Left kidney (tissue), 8 donors: ENCODE results near the gene ATP6V1G3. TPM values are rescaled to one million over a fixed set of nuclear protein-coding genes. Genes with fewer than 3 reads are reported as not detected.
"Not testable (repeated sequence)": the region's sequence is repeated elsewhere in the genome, so short reads cannot be mapped to it uniquely, and the experiment has no call there.

ENCODE experiments used
- DNase-seq: peaks from one replicate; pipeline ENCODE4 v3.0.0-alpha.2; 2013
- long read RNA-seq, 8 donors: transcript quantifications; one replicate each; lab custom pipeline, GENCODE V29; 2026
- polyA plus RNA-seq: library from polyadenylated mRNA; unstranded; fragments of 120-200 nt; gene quantifications from one replicate; pipeline ENCODE4 v1.2.1, GENCODE V29; 2013; ENCODE audit not compliant: insufficient read length

ATP6V1G3 gene
- polyA plus RNA-seq = 3.2 TPM
- long read RNA-seq, donor 1, partial matches to known transcripts = 0 of 1 reads
- long read RNA-seq, donor 1, other reads (novel, unspliced or antisense) = 0 of 1 reads
- long read RNA-seq, donor 2 = 0 reads
- long read RNA-seq, donor 3 = 0 reads
- long read RNA-seq, donor 4 = 0 reads
- long read RNA-seq, donor 5, partial matches to known transcripts = 0 of 2 reads
- long read RNA-seq, donor 5, other reads (novel, unspliced or antisense) = 0 of 2 reads
- long read RNA-seq, donor 6 = 0 reads
- long read RNA-seq, donor 7, transcript ATP6V1G3-203 (3 exons, 611 nt) = major isoform, 8 of 8 reads
- long read RNA-seq, donor 7, partial matches to known transcripts = 0 of 8 reads
- long read RNA-seq, donor 7, other reads (novel, unspliced or antisense) = 0 of 8 reads
- long read RNA-seq, donor 8 = 0 reads

- no peak for DNase-seq
Measured at GRCh38 chr1:198540580-198540979, at the start of gene ATP6V1G3. Gene ATP6V1G3, minus strand, starts transcription at chr1:198540680. Its CDS starts 30 bp downstream, at chr1:198540650.

GRCh38 chr1:198588845-198589244 is 48.4 kb upstream of the ATP6V1G3 start:
- DNase-seq = no peak

- DNase-seq = no peak
Measured at GRCh38 chr1:198584163-198584562, 43.7 kb upstream of the ATP6V1G3 start.

GRCh38 chr1:198583209-198583802 is 42.8 kb upstream of the ATP6V1G3 start:
- DNase-seq = not testable (repeated sequence)

- DNase-seq = no peak
Measured at GRCh38 chr1:198577444-198577843, 37.0 kb upstream of the ATP6V1G3 start.

GRCh38 chr1:198575798-198576641 is 35.5 kb upstream of the ATP6V1G3 start:
- no peak for DNase-seq

- DNase-seq = no peak
Measured at GRCh38 chr1:198575292-198575691, 34.8 kb upstream of the ATP6V1G3 start.

GRCh38 chr1:198574325-198574724 is 33.8 kb upstream of the ATP6V1G3 start:
- DNase-seq = no peak

- DNase-seq = no peak
Measured at GRCh38 chr1:198564716-198565115, 24.2 kb upstream of the ATP6V1G3 start.

GRCh38 chr1:198564157-198564556 is 23.7 kb upstream of the ATP6V1G3 start:
- DNase-seq = no peak

GRCh38 chr1:198563583-198563982 is 23.1 kb upstream of the ATP6V1G3 start:
- no peak for DNase-seq

GRCh38 chr1:198560161-198560560 is 19.7 kb upstream of the ATP6V1G3 start:
- DNase-seq = no peak

GRCh38 chr1:198559362-198559761 is 18.9 kb upstream of the ATP6V1G3 start:
- no peak for DNase-seq

- DNase-seq = no peak
Measured at GRCh38 chr1:198558402-198558801, 17.9 kb upstream of the ATP6V1G3 start.

- no peak for DNase-seq
Measured at GRCh38 chr1:198556971-198557370, 16.5 kb upstream of the ATP6V1G3 start.

GRCh38 chr1:198552668-198553416 is 12.4 kb upstream of the ATP6V1G3 start:
- no peak for DNase-seq

- DNase-seq = no peak
Measured at GRCh38 chr1:198550941-198551524, 10.6 kb upstream of the ATP6V1G3 start.

GRCh38 chr1:198549866-198550265 is 9.4 kb upstream of the ATP6V1G3 start:
- no peak for DNase-seq

GRCh38 chr1:198548890-198549289 is 8.4 kb upstream of the ATP6V1G3 start:
- DNase-seq = no peak

GRCh38 chr1:198545156-198545555 is 4.7 kb upstream of the ATP6V1G3 start:
- no peak for DNase-seq

- no peak for DNase-seq
Measured at GRCh38 chr1:198544265-198544664, 3.8 kb upstream of the ATP6V1G3 start.
